ENCODE data around the gene PHACTR2. TPM values are rescaled to one million over a fixed set of nuclear protein-coding genes. Genes with fewer than 3 reads are reported as not detected.

Gene PHACTR2
- total RNA-seq, 1 experiment from 2014 or later: 32.0 TPM

DNA sequence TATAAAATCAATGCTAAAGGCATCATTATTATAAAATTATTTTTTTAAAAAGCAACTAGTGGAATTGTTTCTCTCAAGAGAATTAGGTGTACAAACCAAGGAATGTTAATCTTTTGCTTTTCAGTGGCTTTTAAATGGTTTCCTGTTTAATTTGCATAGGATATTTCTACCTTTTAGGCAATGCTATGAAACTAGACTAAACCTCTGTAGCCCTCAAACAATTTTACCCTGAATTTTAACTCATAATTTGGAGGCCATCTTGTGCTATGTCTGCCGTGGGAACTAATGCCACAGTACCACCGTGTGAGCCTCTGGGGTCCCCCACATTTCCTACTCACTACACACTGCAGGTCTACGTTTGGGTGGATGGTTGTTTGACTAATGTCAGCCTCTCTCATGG, 20.6 kb downstream of the PHACTR2 start:
- DNase-seq (ENCODE audit: low read depth): no peak

DNA sequence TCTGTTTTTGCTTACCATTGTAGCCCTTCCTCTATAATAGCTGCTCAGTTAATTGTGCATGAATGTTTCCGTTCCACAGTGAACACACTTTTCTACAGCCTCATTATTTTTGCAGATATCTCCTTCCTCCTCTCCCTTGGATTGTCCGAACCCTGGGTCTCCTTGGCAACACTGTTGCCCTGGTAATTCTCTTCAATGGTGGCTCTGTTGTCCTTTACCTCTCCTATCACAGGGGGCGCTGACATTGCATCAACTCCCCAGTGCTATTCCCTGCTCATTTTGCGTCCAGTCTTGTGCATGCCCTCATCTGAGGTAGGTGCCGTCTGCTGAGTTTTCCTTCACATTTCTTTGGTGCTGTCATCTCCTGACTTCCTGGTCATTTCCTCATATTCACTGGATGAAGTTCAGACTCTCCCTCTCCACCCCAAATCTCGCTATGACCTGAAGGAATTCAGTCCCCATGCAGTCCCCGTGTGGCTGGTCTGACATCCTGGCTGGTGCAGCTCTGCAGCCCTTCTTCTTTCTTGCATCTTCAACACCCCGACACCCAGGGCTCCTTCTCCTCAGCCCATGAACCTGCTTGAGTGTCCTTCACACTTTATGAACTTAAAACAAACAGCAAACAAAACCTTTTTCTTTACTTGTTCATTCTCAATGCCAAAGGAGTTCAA, 21.1 kb downstream of the PHACTR2 start:
- DNase-seq (ENCODE audit: low read depth): no peak

- DNase-seq (ENCODE audit: low read depth): no peak
Observed at GRCh38 chr6:143699430-143699825, 21.7 kb downstream of the PHACTR2 start.

DNA sequence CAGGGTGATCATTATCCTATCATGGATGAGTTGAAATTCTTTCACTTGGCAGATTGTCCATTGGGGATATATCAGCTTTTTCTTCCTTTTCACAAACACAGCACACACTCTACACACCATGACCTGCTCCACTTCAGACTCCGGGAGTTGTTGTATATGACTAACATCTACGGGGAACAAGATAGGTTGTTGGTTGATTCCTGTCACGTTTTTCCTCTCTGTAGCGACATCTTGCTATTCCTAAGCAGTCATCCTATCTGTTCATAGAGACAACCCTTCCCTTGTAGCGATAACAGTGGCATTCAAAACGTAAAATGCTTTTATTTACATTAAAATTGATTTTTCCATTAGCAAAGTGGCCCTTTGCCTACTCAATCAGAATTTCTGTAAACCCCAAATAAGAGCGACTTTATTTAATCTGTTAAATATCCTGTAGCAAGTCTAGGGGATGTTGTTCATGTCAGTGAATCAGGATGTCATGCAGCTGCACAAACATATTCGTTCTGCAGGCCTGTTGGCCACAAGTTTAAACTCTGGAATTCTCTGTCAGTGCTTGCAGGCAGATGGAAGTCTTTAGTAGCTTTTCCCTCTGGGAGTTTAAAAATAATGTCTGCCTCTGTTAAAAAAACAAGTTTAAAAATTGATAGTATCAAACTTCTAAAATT, 23.1 kb downstream of the PHACTR2 start:
- DNase-seq (ENCODE audit: low read depth): no peak

DNA sequence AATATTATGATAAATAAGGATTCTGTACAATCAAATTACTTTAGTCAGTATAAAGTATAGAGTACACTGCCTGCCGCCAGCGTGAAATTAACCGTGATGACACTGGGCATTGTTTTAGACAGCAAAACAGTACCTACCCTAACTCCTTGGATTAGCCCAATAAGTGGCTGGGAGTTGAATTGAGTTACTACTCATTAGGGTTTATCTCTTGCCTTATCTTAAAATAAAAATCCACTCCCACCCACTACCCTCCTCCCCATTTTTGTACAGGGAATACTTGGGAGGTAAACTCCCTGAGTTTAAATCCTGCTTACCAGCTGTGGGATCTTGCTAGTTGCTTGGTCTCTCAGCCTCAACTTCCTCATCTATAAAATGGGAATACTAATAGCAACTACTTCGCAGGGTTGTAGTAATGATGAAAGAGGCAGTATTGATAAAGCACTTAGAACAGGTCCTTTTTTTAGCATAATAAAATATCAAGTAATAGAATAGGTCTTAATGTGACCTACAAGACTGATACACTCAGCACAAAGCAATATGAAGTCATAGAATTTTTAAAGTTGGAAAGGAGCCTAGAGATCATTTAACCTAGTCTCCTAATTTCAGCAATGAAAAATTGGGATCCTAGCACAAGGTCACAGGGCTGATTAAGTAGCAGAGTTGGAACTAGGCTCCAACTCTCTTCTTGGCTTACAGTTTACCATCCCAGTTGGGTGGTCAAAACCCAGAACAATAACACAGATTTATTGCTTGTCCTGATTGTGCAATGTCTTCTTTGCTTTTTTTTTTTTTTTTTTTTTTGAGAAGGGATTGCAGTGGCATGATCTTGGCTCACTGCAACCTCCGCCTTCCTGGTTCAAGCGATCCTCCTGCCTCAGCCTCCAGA, 23.8 kb downstream of the PHACTR2 start:
- DNase-seq (ENCODE audit: low read depth): no peak

DNA sequence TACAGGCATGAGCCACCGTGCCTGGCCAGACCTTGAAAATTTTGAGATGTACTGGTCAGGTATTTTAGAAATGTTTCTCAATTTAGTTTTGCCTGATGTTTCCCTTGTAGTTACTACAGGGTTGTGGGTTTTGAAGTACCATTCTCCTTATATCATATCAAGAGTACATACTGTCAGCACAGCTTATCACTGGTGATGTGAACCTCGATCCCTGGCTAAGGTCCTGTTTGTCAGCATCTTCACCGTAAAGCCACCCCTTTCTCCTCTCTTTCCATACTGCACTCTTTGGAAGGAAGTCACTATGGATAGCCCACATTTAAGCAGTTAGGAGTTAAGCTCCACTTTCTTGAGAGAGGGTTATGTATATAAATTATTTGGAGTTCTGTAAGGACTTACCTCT, 27.8 kb downstream of the PHACTR2 start:
- DNase-seq (ENCODE audit: low read depth): no peak

GRCh38 chr6:143707697-143708096, 29.9 kb downstream of the PHACTR2 start:
- DNase-seq (ENCODE audit: low read depth): no peak

GRCh38 chr6:143708889-143709288, 31.1 kb downstream of the PHACTR2 start:
- DNase-seq (ENCODE audit: low read depth): no peak

DNA sequence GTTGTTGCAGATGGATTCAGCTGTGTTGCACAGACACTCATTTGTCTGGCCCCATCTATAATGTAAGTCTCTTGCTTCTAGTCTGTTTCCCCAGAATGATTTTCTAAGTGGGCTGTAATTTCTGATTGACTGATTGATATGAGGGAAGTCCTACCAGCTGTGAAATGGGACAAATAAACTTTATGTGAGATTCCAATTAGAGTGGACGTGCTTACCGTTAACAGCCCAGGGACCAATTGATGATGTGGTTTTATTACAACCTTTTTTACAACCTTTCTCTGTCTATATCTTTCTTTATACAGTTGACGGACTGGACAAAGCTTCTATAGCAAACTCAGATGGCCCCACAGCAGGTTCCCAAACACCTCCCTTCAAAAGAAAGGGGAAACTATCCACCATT, 33.9 kb downstream of the PHACTR2 start:
- DNase-seq (ENCODE audit: low read depth): no peak

- no peak for DNase-seq (ENCODE audit: low read depth)
Observed at GRCh38 chr6:143718472-143718871, 40.7 kb downstream of the PHACTR2 start.

DNA sequence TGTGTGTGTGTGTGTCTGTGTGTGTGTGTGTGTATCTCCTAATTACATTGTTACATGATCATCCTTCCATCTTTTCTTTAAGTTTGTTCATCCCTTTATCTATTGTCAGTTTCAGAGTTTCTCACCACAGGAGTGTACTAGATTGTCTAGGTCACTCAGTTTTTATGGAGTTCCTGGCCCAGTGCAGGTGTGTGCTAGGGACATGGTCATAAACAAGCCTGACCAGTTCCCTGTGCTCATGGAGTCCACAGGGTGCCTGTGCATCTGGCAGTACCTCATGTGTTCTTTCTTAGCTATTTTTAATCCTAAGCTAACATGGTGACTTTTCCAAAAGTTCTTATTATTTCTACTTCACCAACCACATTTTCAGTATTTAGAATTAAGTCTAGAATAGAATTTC, 43.9 kb downstream of the PHACTR2 start:
- DNase-seq (ENCODE audit: low read depth): no peak

- DNase-seq (ENCODE audit: low read depth): no peak
Observed at GRCh38 chr6:143724876-143725275, 47.1 kb downstream of the PHACTR2 start.

DNA sequence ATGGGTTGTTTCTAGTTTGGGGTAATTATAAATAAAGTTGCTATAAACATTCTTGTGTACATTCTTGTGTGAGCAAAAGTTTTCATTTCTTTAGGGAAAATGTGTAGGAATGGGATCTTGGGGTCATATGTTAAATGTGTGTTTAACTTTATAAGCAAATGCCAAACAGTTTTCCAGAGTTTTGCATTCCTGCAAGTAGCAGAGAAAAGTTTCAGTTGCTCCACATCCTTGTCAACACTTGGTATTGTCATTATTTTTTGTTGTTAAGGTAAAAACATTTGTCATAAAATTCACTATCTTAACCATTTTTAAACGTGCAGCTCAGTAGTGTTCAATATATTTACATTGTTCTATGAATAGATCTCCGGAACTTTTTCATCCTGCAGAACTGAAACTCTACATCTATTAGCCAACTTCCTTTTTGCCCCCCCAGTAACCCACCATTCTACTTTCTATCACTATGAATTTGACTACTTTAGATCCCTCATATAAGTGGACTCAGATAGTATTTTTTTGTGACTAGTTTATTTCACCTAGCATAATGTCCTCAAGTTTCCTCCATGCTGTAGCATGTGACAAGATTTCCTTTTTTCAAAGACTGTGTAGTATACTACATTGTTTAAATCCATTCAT, 48.4 kb downstream of the PHACTR2 start:
- no peak for DNase-seq (ENCODE audit: low read depth)

GRCh38 chr6:143727035-143727434, 49.3 kb downstream of the PHACTR2 start:
- DNase-seq (ENCODE audit: low read depth): no peak

DNA sequence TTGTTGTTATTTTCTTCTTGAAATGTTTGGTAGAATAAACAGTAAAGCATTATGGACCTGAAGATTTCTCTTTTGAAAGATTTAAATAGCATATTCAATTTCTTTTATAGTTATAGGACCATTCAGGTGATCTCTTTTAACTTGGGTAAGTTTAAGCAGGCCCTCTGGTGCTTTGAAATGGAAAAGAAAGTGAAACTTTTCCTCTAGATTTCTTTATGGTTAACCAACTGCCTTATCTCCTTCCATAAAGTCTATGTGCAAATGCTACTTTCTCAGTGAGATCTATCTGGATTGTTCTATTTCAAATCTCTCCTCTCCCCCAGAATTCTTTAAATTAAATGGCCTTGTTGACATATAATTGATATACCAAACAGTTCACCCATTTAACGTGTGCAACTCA, 54.0 kb downstream of the PHACTR2 start:
- DNase-seq (ENCODE audit: low read depth): no peak

DNA sequence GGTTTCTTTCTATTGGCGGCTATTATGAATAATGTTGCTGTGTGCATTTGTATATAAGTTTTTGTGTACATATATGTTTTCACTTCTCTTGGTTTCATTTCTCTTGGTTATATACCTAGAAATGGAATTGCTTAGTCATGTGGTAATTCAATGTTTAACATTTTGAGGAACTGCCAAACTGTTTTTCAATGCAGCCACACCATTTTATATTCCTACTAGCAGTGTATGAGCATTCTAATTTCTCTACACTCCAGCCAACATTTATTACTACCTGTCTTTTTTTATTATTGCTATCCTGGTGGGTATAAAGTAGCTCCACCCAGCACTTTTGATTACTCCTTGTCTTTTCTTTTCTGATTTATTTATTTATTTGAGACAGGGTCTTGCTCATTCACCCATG, 54.8 kb downstream of the PHACTR2 start:
- no peak for DNase-seq (ENCODE audit: low read depth)

GRCh38 chr6:143733510-143733909, 55.7 kb downstream of the PHACTR2 start:
- DNase-seq (ENCODE audit: low read depth): no peak

DNA sequence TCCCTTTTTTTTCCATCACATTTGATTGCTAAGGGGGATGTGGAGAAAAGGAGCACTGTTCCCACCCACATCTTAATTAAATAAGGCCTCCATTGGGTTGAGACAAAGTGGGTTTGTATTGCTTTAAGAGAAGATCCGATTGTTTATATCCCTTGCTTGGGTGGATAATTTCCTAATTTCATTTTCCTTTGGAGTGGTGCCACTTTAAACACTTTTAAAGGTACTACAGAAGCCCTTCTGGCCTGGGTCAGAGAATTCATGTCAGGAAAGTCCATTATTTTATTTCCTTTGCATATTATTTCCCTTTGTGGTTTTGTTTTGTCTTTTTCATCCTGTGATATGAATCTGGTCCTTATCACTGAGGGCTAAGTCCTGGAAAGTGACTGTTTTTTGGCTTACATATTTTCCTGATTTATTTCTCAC, 56.9 kb downstream of the PHACTR2 start:
- peak; percentile 21 for DNase-seq (ENCODE audit: low read depth)

DNA sequence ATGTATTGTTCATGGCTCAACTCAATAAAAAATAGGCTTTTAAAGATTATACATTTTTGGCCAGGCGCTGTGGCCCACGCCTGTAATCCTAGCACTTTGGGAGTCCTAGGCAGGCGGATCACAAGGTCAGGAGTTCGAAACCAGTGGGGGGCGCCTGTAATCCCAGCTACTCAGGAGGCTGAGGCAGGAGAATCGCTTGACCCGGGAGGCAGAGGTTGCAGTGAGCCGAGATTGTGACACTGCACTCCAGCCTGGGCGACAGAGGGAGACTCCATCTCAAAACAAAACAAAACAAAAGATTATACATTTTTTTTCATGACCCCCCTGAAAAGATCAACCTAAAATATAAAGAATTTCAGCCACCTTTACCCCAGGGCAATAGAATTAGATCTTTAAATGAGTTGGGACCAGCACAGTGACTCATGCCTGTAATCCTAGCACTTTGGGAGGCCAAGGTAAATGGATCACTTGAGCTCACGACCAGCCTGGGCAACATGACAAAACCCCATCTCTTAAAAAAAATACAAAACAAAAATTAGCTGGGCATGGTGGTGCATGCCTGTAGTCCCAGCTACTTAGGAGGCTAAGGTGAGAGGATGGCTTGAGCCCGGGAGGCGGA, 60.4 kb downstream of the PHACTR2 start:
- DNase-seq (ENCODE audit: low read depth): peak; percentile 87

DNA sequence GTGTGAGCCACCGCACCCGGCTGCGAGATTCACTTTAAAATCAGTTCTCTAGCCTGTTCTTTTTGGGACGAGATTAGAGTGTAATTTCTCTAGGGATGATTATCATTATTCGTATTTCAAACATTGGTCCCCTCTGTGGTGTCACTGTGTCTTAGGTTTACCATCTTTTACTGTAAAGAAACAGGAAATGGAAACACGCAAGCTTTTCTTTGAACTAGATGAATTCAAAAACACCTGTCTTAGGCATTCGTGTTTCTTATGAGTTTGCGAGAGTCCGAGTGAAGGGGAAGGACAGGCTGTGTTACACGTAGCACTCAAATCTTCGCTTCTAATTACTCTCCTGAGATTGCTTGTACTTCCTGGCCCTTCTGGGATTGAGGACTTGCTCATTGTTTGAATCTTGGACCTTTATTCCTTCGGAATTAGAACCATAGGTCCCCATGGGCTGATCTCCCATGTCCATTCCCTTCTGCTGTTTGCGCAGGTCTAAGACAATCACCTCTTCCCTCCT, 61.6 kb downstream of the PHACTR2 start:
- no peak for DNase-seq (ENCODE audit: low read depth)

- DNase-seq (ENCODE audit: low read depth): no peak
Observed at GRCh38 chr6:143740213-143740612, 62.4 kb downstream of the PHACTR2 start.

- no peak for DNase-seq (ENCODE audit: low read depth)
Observed at GRCh38 chr6:143741480-143741879, 63.7 kb downstream of the PHACTR2 start.

All from M059J (cell line).